SK-N-SH treated with all-trans-retinoic acid at 6 μM for 48 hours (cell line): ENCODE results near the gene AQP12A.

Experiments used
- ATAC-seq: fragments of 200-7000 bp; cut with Tn5 transposase; 3 replicates; pipeline ENCODE4 v1.9.1; 2020; ENCODE audit warnings: mild to moderate bottlenecking, moderate library complexity
- ARNTL ChIP-seq: fragments of 450-650 bp; formaldehyde crosslinking; IDR thresholded peaks from 2 replicates; pipeline ENCODE4 v1.5.0; 2020; ENCODE audit warnings: low read depth, mild to moderate bottlenecking, moderate library complexity, borderline replicate concordance
- CREB5 ChIP-seq: fragments of 250-450 bp; sonication (Bioruptor Pico); IDR thresholded peaks from 2 replicates; pipeline ENCODE4 v1.5.1; 2020; ENCODE audit warnings: low read depth, mild to moderate bottlenecking, moderate library complexity
- CSDC2 ChIP-seq: fragments of 250-450 bp; sonication (Bioruptor Pico); IDR thresholded peaks from 2 replicates; pipeline ENCODE4 v1.5.0; 2020; ENCODE audit warnings: mild to moderate bottlenecking, moderate library complexity
- GLIS3 ChIP-seq: fragments of 250-450 bp; sonication (Bioruptor Pico); IDR thresholded peaks from 2 replicates; pipeline ENCODE4 v1.5.0; 2020; ENCODE audit warnings: mild to moderate bottlenecking, moderate library complexity
- ISL1 ChIP-seq: fragments of 250-450 bp; sonication (Bioruptor Pico); IDR thresholded peaks from 2 replicates; pipeline ENCODE4 v2.1.2; 2022; ENCODE audit warnings: mild to moderate bottlenecking, moderate library complexity
- OSR1 ChIP-seq: fragments of 250-450 bp; sonication (Bioruptor Pico); IDR thresholded peaks from 2 replicates; pipeline ENCODE4 v1.8.0; 2022; ENCODE audit warnings: moderate library complexity, mild to moderate bottlenecking, inconsistent platforms
- PATZ1 ChIP-seq: fragments of 250-450 bp; sonication (Bioruptor Pico); IDR thresholded peaks from 2 replicates; pipeline ENCODE4 v1.8.0; 2020; ENCODE audit warnings: mild to moderate bottlenecking, moderate library complexity, borderline replicate concordance
- PPARA ChIP-seq: fragments of 250-450 bp; sonication (Bioruptor Pico); IDR thresholded peaks from 2 replicates; pipeline ENCODE4 v1.5.0; 2020; ENCODE audit warnings: mild to moderate bottlenecking, borderline replicate concordance
- RARB ChIP-seq: fragments of 250-450 bp; sonication (Bioruptor Pico); IDR thresholded peaks from 2 replicates; pipeline ENCODE4 v1.8.0; 2021; ENCODE audit warnings: mild to moderate bottlenecking, moderate library complexity
- SNAI2 ChIP-seq: fragments of 250-450 bp; sonication (Bioruptor Pico); IDR thresholded peaks from 2 replicates; pipeline ENCODE4 v1.5.0; 2020; ENCODE audit warnings: mild to moderate bottlenecking, moderate library complexity
- TCF4 ChIP-seq: fragments of 250-450 bp; sonication (Bioruptor Pico); IDR thresholded peaks from 2 replicates; pipeline ENCODE4 v1.8.0; 2021; ENCODE audit warnings: mild to moderate bottlenecking, moderate library complexity, borderline replicate concordance
- TOX ChIP-seq: fragments of 250-450 bp; sonication (Bioruptor Pico); IDR thresholded peaks from 2 replicates; pipeline ENCODE4 v1.8.0; 2021; ENCODE audit warnings: mild to moderate bottlenecking, moderate library complexity, borderline replicate concordance
- ZC3H10 ChIP-seq: fragments of 250-450 bp; sonication (Bioruptor Pico); IDR thresholded peaks from 2 replicates; pipeline ENCODE4 v1.5.1; 2021; ENCODE audit warnings: mild to moderate bottlenecking, moderate library complexity
- ZFP3 ChIP-seq: fragments of 250-450 bp; sonication (Bioruptor Pico); IDR thresholded peaks from 2 replicates; pipeline ENCODE4 v1.5.0; 2020; ENCODE audit warnings: mild to moderate bottlenecking, moderate library complexity
- ZFP30 ChIP-seq: fragments of 450-650 bp; formaldehyde crosslinking; IDR thresholded peaks from 2 replicates; pipeline ENCODE4 v1.5.0; 2022; ENCODE audit warnings: mild to moderate bottlenecking, moderate library complexity
- ZNF565 ChIP-seq: fragments of 450-650 bp; formaldehyde crosslinking; conservative IDR thresholded peaks from 2 replicates; pipeline ENCODE4 v1.5.0; 2020; ENCODE audit warnings: low read depth, mild to moderate bottlenecking, moderate library complexity
- ZNF70 ChIP-seq: fragments of 450-650 bp; formaldehyde crosslinking; IDR thresholded peaks from 2 replicates; pipeline ENCODE4 v1.5.0; 2020; ENCODE audit warnings: mild to moderate bottlenecking, moderate library complexity
- ZNF8 ChIP-seq: fragments of 450-650 bp; formaldehyde crosslinking; IDR thresholded peaks from 2 replicates; pipeline ENCODE4 v1.5.0; 2020; ENCODE audit warnings: mild to moderate bottlenecking, moderate library complexity

AQP12A gene

GRCh38 chr2:240727439-240727838 is 35.8 kb downstream of the AQP12A start (continued):
- no peak for TF ChIP-seq PATZ1 (CRISPR knock-in tag)
- TF ChIP-seq CSDC2 = no peak
- TF ChIP-seq TCF4 (CRISPR knock-in tag) = no peak
- TF ChIP-seq ZNF8 (CRISPR knock-in tag) = no peak
- TF ChIP-seq ZNF565 (CRISPR knock-in tag) = no peak
- TF ChIP-seq ISL1 (CRISPR knock-in tag) = no peak
- TF ChIP-seq TOX (CRISPR knock-in tag) = no peak
- TF ChIP-seq OSR1 (CRISPR knock-in tag) = no peak

- no peak for ATAC-seq
- TF ChIP-seq ARNTL (no peak), ZFP30 (CRISPR knock-in tag) (no peak), ZNF70 (CRISPR knock-in tag) (no peak), ZFP3 (CRISPR knock-in tag) (no peak), CSDC2 (no peak), OSR1 (CRISPR knock-in tag) (no peak)
Observed at GRCh38 chr2:240727913-240728312, 36.2 kb downstream of the AQP12A start.

GRCh38 chr2:240728361-240728760 is 36.7 kb downstream of the AQP12A start:
- TF ChIP-seq ISL1 (CRISPR knock-in tag) = no peak
- TF ChIP-seq TCF4 (CRISPR knock-in tag) = no peak
- no peak for TF ChIP-seq OSR1 (CRISPR knock-in tag)
- ATAC-seq = no peak

- peak; percentile 14; the same call in 2 of the 3 replicates for ATAC-seq
- peak; percentile 65; the same call in 1 of the 2 replicates for TF ChIP-seq TCF4 (CRISPR knock-in tag)
- TF ChIP-seq PATZ1 (CRISPR knock-in tag) = no peak
Observed at GRCh38 chr2:240728827-240729226, 37.2 kb downstream of the AQP12A start.

GRCh38 chr2:240730501-240731177 is 39.0 kb downstream of the AQP12A start:
- TF ChIP-seq ZNF8 (CRISPR knock-in tag) (no peak), ZFP3 (CRISPR knock-in tag) (no peak), ZC3H10 (CRISPR knock-in tag) (no peak), OSR1 (CRISPR knock-in tag) (no peak), TCF4 (CRISPR knock-in tag) (no peak), CSDC2 (no peak), RARB (CRISPR knock-in tag) (no peak), CREB5 (CRISPR knock-in tag) (no peak)
- no peak for ATAC-seq

GRCh38 chr2:240731178-240731545 is 39.5 kb downstream of the AQP12A start:
- ATAC-seq = no peak
- TF ChIP-seq CSDC2 (no peak), PPARA (CRISPR knock-in tag) (no peak), CREB5 (CRISPR knock-in tag) (no peak), ZNF8 (CRISPR knock-in tag) (no peak), GLIS3 (CRISPR knock-in tag) (no peak), SNAI2 (CRISPR knock-in tag) (no peak)
